GM12878 (cell line): ENCODE measurements around the gene NFATC1.

Experiments used
- DPF2 ChIP-seq: fragments of 450-650 bp; IDR thresholded peaks from 2 replicates; pipeline ENCODE4 v1.6.1; 2017; ENCODE audit warnings: mild to moderate bottlenecking
- EZH2 ChIP-seq: IDR thresholded peaks from 2 replicates; pipeline ENCODE4 v1.6.1; 2012; ENCODE audit warnings: low read depth, mild to moderate bottlenecking, control low read depth, inconsistent platforms, low read length, borderline replicate concordance; ENCODE audit not compliant: control insufficient read depth

- TF ChIP-seq DPF2 (no peak), EZH2 (no peak)
Measured at GRCh38 chr18:79374408-79375171, 21.1 kb upstream of the NFATC1 start.
